GM12892 (cell line): ENCODE results near the gene EPN1.
"Not testable (repeated sequence)": the region's sequence is repeated elsewhere in the genome, so short reads cannot be mapped to it uniquely, and the experiment has no call there.

Experiments
- DNase-seq: peaks from one replicate; pipeline ENCODE4 v3.0.0; 2011; ENCODE audit not compliant: insufficient read length
- FAIRE-seq: peaks from 2 replicates; lab custom pipeline; 2011; peaks lifted over from hg19 to GRCh38; lab: Jason Lieb, UNC
- POLR2A ChIP-seq: IDR thresholded peaks from 2 replicates; pipeline ENCODE4 v1.6.1; 2011; ENCODE audit warnings: low read depth, low read length, control low read depth
- POLR2AphosphoS5 ChIP-seq: IDR thresholded peaks from 2 replicates; pipeline ENCODE4 v1.6.1; 2011; ENCODE audit warnings: low read depth, low read length, control low read depth
- TAF1 ChIP-seq: IDR thresholded peaks from 2 replicates; pipeline ENCODE4 v1.6.1; 2011; ENCODE audit warnings: low read depth, mild to moderate bottlenecking, control low read depth, low read length, borderline replicate concordance

Gene EPN1

DNA sequence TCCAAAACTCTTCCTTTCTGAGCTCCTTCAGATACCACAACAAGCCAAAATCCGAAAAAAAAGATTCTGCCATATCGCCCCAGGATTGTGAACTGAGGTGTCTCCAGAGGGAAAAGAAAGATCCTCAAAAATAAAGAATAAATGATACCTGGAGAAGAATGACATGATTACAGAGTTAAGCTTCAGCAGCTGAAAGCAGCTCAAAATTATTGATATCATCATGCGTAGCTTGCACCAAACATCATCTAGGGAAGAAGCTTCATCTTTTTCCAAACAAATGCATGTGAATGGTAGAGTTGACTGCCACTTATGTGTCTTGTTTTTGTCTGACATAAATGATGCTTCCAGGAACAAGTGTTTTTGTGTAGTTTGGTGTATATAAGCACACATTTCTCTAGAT is 63.3 kb downstream of the EPN1 start, which contains the start of gene NLRP9:
Gene NLRP9, minus strand, starts transcription at position 101 of the 400 bp plus-strand sequence. Its CDS starts 28 bp downstream, at position 73.
- no peak for TF ChIP-seq POLR2AphosphoS5
- DNase-seq (no peak), FAIRE-seq (no peak)

DNA sequence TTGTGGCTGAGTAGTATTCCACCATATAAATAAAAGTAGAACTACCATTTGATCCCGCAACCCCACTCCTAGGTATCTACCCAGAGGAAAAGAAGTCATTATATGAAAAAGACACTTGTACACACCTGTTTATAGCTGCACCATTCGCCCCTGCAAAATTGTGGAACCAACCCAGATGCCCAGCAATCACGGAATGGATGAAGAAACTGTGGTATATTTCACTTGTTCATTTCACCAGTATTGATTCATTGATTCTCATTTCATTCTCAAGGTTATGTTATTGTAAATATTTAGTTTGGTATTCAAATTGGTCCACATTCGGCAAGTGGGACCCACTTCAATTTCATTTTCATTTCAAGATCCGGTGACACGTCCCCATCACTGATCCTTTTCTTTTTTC is 75.7 kb downstream of the EPN1 start:
- TF ChIP-seq POLR2A (no peak), TAF1 (no peak), POLR2AphosphoS5 (no peak)
- FAIRE-seq (no peak), DNase-seq (no peak)

DNA sequence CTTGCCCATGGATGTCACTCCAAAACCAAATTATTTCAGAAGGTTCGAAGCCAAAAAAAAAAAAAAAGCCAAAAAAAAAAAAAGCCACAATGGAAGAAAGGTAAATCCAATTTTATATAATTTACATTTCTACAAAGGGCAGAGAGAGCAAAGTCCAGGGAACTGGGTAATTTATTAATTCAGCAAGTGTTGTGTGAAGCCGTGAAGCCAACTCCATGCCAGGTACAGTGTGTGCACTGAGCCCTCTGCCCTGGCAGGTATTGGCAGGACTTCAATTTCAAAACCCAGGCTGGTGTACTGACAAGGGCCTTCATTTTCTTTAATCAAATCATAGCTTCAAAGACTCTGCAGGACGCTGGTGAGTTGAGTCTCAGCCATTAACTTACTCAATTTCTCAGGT is 78.4 kb downstream of the EPN1 start:
- no peak for TF ChIP-seq POLR2A
- no peak for TF ChIP-seq TAF1
- no peak for TF ChIP-seq POLR2AphosphoS5
- FAIRE-seq (no peak), DNase-seq (no peak)

DNA sequence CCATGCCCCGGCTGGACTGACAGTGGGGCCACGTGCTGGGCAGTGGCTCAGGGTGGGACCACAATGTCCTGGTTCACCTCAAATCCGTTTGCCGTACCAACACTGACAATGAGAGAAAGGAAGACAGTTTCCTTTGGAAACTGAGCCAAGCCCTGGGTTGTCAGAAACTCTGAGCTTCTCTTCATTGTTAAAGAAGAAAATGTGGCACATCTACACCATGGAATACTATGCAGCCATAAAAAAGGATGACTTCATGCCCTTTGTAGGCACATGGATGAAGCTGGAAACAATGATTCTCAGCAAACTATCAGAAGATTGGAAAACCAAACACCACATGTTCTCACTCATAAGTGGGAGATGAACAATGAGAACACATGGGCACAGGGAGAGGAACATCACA is 81.8 kb downstream of the EPN1 start:
- not testable (repeated sequence) for DNase-seq, FAIRE-seq

DNA sequence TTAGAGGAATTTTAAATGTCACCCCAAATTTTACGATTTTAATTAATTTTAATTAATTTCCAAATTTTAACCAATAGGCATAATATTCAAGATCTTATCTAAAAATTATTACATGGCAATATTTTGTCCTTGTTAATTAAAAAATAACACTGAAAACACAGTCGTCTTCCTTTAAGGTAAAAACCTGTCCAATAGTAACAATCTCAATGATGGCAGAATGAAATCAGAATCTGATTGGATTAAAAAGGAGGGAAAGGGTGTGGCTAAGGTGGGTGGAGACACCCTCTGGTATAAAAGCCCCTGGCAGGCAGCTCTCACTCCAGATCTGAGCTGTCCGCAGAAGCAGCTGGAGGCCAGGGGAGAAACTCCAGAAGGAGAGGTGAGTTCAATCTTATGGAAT is 83.8 kb downstream of the EPN1 start, which contains the start of gene RFPL4A:
Gene RFPL4A, plus strand, starts transcription at position 301 of the 400 bp plus-strand sequence. CDS start 2,704 bp downstream, outside the sequence.
- not testable (repeated sequence) for DNase-seq, FAIRE-seq
